H9 (cell line): ENCODE measurements around the gene ZNF366. TPM values are rescaled to one million over a fixed set of nuclear protein-coding genes. Genes with fewer than 3 reads are reported as not detected.
A peak's percentile ranks its signal among the peaks of the same experiment; 100 is the strongest.

Source experiments
- DNase-seq: peaks from one replicate; pipeline ENCODE4 v3.0.0-alpha.2; 2017
- H2AFZ ChIP-seq: one replicate; pipeline ENCODE4 v1.6.1; 2013; ENCODE audit warnings: mild to moderate bottlenecking, low read length, control low read depth, moderate library complexity
- H2AK5ac ChIP-seq: 2 replicates; pipeline ENCODE4 v1.6.1; 2013; ENCODE audit warnings: low read length, control low read depth, mixed read lengths; ENCODE audit not compliant: insufficient read length
- H2BK120ac ChIP-seq: one replicate; pipeline ENCODE4 v1.6.1; 2013; ENCODE audit warnings: low read depth, mild to moderate bottlenecking, low read length, control low read depth, inconsistent platforms; ENCODE audit not compliant: poor library complexity, severe bottlenecking
- H2BK12ac ChIP-seq: 2 replicates; pipeline ENCODE4 v1.6.1; 2013; ENCODE audit warnings: low read length, control low read depth, mixed read lengths, low read depth; ENCODE audit not compliant: insufficient read length
- H2BK15ac ChIP-seq: 2 replicates; pipeline ENCODE4 v1.6.1; 2013; ENCODE audit warnings: low read depth, low read length, control low read depth
- H2BK20ac ChIP-seq: one replicate; pipeline ENCODE4 v1.6.1; 2013; ENCODE audit warnings: low read depth, mild to moderate bottlenecking, low read length, control low read depth, inconsistent platforms; ENCODE audit not compliant: poor library complexity, severe bottlenecking
- H2BK5ac ChIP-seq: 2 replicates; pipeline ENCODE4 v1.6.1; 2013; ENCODE audit warnings: low read length, control low read depth, mixed read lengths; ENCODE audit not compliant: insufficient read length
- H3K14ac ChIP-seq: 2 replicates; pipeline ENCODE4 v1.6.1; 2013; ENCODE audit warnings: low read length, control low read depth; ENCODE audit not compliant: insufficient read depth
- H3K18ac ChIP-seq: 2 replicates; pipeline ENCODE4 v1.6.1; 2013; ENCODE audit warnings: low read depth, mild to moderate bottlenecking, mixed read lengths, low read length, control low read depth; ENCODE audit not compliant: insufficient read length
- H3K23ac ChIP-seq: 2 replicates; pipeline ENCODE4 v1.6.1; 2013; ENCODE audit warnings: low read length, control low read depth, mixed read lengths, low read depth; ENCODE audit not compliant: insufficient read length
- H3K23me2 ChIP-seq: 2 replicates; pipeline ENCODE4 v1.6.1; 2013; ENCODE audit warnings: low read depth, mild to moderate bottlenecking, mixed read lengths, low read length, control low read depth; ENCODE audit not compliant: insufficient read length, poor library complexity, severe bottlenecking
- H3K27ac ChIP-seq: 2 replicates; pipeline ENCODE4 v1.5.1; 2013; ENCODE audit warnings: low read length, control low read depth, mixed read lengths, low read depth; ENCODE audit not compliant: insufficient read length
- H3K27me3 ChIP-seq: 2 replicates; pipeline ENCODE4 v1.6.1; 2013; ENCODE audit warnings: low read length, control low read depth, inconsistent platforms; ENCODE audit not compliant: insufficient read depth
- H3K4ac ChIP-seq: 2 replicates; pipeline ENCODE4 v1.6.1; 2013; ENCODE audit warnings: low read depth, mild to moderate bottlenecking, control low read depth, inconsistent platforms, low read length, moderate library complexity
- H3K4me1 ChIP-seq: 2 replicates; pipeline ENCODE4 v1.6.1; 2013; ENCODE audit warnings: low read length, control low read depth, inconsistent platforms; ENCODE audit not compliant: insufficient read depth
- H3K4me2 ChIP-seq: 2 replicates; pipeline ENCODE4 v1.6.1; 2013; ENCODE audit warnings: low read length, control low read depth, mixed read lengths; ENCODE audit not compliant: insufficient read length, insufficient read depth
- H3K56ac ChIP-seq: 2 replicates; pipeline ENCODE4 v1.6.1; 2013; ENCODE audit warnings: low read depth, mild to moderate bottlenecking, mixed read lengths, low read length, control low read depth; ENCODE audit not compliant: insufficient read length
- H3K79me1 ChIP-seq: 2 replicates; pipeline ENCODE4 v1.6.1; 2013; ENCODE audit warnings: low read depth, mild to moderate bottlenecking, moderate library complexity, low read length, control low read depth, inconsistent platforms; ENCODE audit not compliant: insufficient read depth, poor library complexity, severe bottlenecking
- H3K79me2 ChIP-seq: 2 replicates; pipeline ENCODE4 v1.6.1; 2013; ENCODE audit warnings: low read length, control low read depth, inconsistent platforms; ENCODE audit not compliant: insufficient read depth
- H3K9ac ChIP-seq: 2 replicates; pipeline ENCODE4 v1.6.1; 2013; ENCODE audit warnings: low read length, control low read depth, mixed read lengths; ENCODE audit not compliant: insufficient read length; ENCODE audit errors: extremely low read depth
- H3K9me3 ChIP-seq: one replicate; pipeline ENCODE4 v1.6.1; 2013; ENCODE audit warnings: low read depth, low read length, inconsistent platforms; ENCODE audit not compliant: control insufficient read depth
- H3T11ph ChIP-seq: one replicate; pipeline ENCODE4 v1.6.1; 2013; ENCODE audit warnings: mild to moderate bottlenecking, low read length, control low read depth, inconsistent platforms
- H4K20me1 ChIP-seq: one replicate; pipeline ENCODE4 v1.6.1; 2013; ENCODE audit not compliant: control insufficient read depth, insufficient read length, insufficient read depth
- H4K5ac ChIP-seq: 2 replicates; pipeline ENCODE4 v1.6.1; 2013; ENCODE audit warnings: low read depth, mild to moderate bottlenecking, mixed read lengths, low read length, control low read depth; ENCODE audit not compliant: insufficient read length
- H4K8ac ChIP-seq: replicated peaks from 2 replicates; pipeline ENCODE4 v1.6.1; 2013; ENCODE audit warnings: low read length, control low read depth, mixed read lengths, low read depth; ENCODE audit not compliant: insufficient read length
- H4K91ac ChIP-seq: 2 replicates; pipeline ENCODE4 v1.6.1; 2013; ENCODE audit warnings: low read depth, mild to moderate bottlenecking, moderate library complexity, mixed read lengths, low read length, control low read depth; ENCODE audit not compliant: insufficient read length
- H3K27ac Mint-ChIP-seq, 3 experiments: 2 replicates in 2 of 3; 3 replicates in 1 of 3; pipeline ENCODE4 v1.8.0; 2020 to 2021; ENCODE audit warnings: mixed read lengths in 3 of 3, mild to moderate bottlenecking in 1 of 3, moderate library complexity in 1 of 3
- H3K27me3 Mint-ChIP-seq: 2 replicates; pipeline ENCODE4 v1.8.0; 2021; ENCODE audit warnings: low read depth, mild to moderate bottlenecking, moderate library complexity, mixed read lengths
- H3K36me3 Mint-ChIP-seq, 3 experiments: 2 replicates in 2 of 3; 3 replicates in 1 of 3; pipeline ENCODE4 v1.8.0; 2020 to 2021; ENCODE audit warnings: low read depth in 3 of 3, mixed read lengths in 3 of 3; ENCODE audit not compliant: insufficient read depth in 1 of 3
- H3K4me1 Mint-ChIP-seq, 2 experiments: 2 replicates each; pipeline ENCODE4 v1.8.0; 2020; ENCODE audit warnings: mixed read lengths in 2 of 2
- H3K4me3 Mint-ChIP-seq, 2 experiments: 2 replicates in 1 of 2; 3 replicates in 1 of 2; pipeline ENCODE4 v1.8.0; 2020 to 2021; ENCODE audit warnings: mild to moderate bottlenecking in 2 of 2, mixed read lengths in 2 of 2, moderate library complexity in 1 of 2
- H3K9me3 Mint-ChIP-seq, 2 experiments: 2 replicates in 1 of 2; 3 replicates in 1 of 2; pipeline ENCODE4 v1.8.0; 2020; ENCODE audit warnings: mild to moderate bottlenecking in 2 of 2, mixed read lengths in 2 of 2, moderate library complexity in 1 of 2
- CTCF ChIP-seq: fragments of 200-600 bp; sonication (generic); conservative IDR thresholded peaks from 3 replicates; pipeline ENCODE4 v1.8.0; 2021; ENCODE audit warnings: antibody characterized with exemption, mild to moderate bottlenecking
- WGBS: extraction: QIAGEN DNeasy Blood & Tissue Kit; methylation state at CpG from one replicate; pipeline ENCODE4 v1.1.7; 2013; ENCODE audit warnings: missing lambda C conversion rate, low lambda C conversion rate, mixed read lengths; ENCODE audit not compliant: insufficient read length; ENCODE audit errors: extremely low coverage; 5-methylcytosine and 5-hydroxymethylcytosine counted together
- total RNA-seq: library from RNA; stranded (reverse); gene quantifications from 2 replicates; pipeline ENCODE4 v1.2.1, GENCODE V29; 2021

ZNF366 gene
- total RNA-seq, 1 experiment from 2014 or later: not detected

GRCh38 chr5:72505539-72506157 is 1.6 kb downstream of the ZNF366 start:
- no peak overlapping the region for H3K4me3 Mint-ChIP-seq
- no peak for DNase-seq

More at GRCh38 chr5:72505539-72506157, 1.6 kb downstream of the ZNF366 start:
- H3K9me3 Mint-ChIP-seq: no peaks in the 10 kb centered on the region
- no peaks in the 10 kb centered on the region for H3K27me3 Mint-ChIP-seq
- H3K14ac ChIP-seq: no peak overlapping the region
- H3K27ac Mint-ChIP-seq: peak overlapping the region in 1 of 3 experiments; percentile 76; a peak in 2 of 7 replicates
- WGBS: no CpG with 5 or more reads among the region's 7 CpGs
- H4K5ac ChIP-seq: no peak overlapping the region
- no peak overlapping the region for H2BK15ac ChIP-seq
- no peak overlapping the region for H3K4me2 ChIP-seq
- H3K79me2 ChIP-seq: no peaks in the 10 kb centered on the region
- H4K20me1 ChIP-seq: no peaks in the 10 kb centered on the region
- H2BK5ac ChIP-seq: no peak overlapping the region
- no peak overlapping the region for H2BK120ac ChIP-seq
- no peaks in the 10 kb centered on the region for H3K27me3 ChIP-seq
- H3K4me1 ChIP-seq: no peaks in the 10 kb centered on the region; the same call in 1 of the 2 replicates
- no peak overlapping the region for H3K4ac ChIP-seq
- H3K18ac ChIP-seq: no peak overlapping the region
- no peaks in the 10 kb centered on the region for H3K36me3 Mint-ChIP-seq
- H4K91ac ChIP-seq: no peak overlapping the region
- H3K23me2 ChIP-seq: no peaks in the 10 kb centered on the region
- no peak overlapping the region for H3T11ph ChIP-seq
- H3K56ac ChIP-seq: no peak overlapping the region
- H4K8ac ChIP-seq: no peak overlapping the region
- no peak overlapping the region for H3K9ac ChIP-seq
- no peak for TF ChIP-seq CTCF
- H3K79me1 ChIP-seq: no peaks in the 10 kb centered on the region
- H2BK12ac ChIP-seq: no peak overlapping the region
- H2AFZ ChIP-seq: no peak overlapping the region
- H3K23ac ChIP-seq: no peak overlapping the region
- H3K4me1 Mint-ChIP-seq: peaks cover 28 to 29% of the 10 kb centered on the region in 2 experiments
- H2BK20ac ChIP-seq: no peak overlapping the region
- no peaks in the 10 kb centered on the region for H3K9me3 ChIP-seq
- no peak overlapping the region for H3K27ac ChIP-seq
- H2AK5ac ChIP-seq: no peak overlapping the region
